ENCODE data around the gene ALK. TPM values are rescaled to one million over a fixed set of nuclear protein-coding genes. Genes with fewer than 3 reads are reported as not detected.

Gene ALK
- total and polyA plus RNA-seq, 2 experiments from 2014 or later: 0.35 TPM; not detected in 1

GRCh38 chr2:29640360-29640759, 281.0 kb downstream of the ALK start:
- Histone ChIP-seq H2AFZ (no peak overlapping the region), H3K79me2 (replicated peaks; ENCODE audit: insufficient read depth) (no peaks in the 10 kb centered on the region), H3K27ac (ENCODE audit: low read depth) (no peak overlapping the region), H3K36me3 (ENCODE audit: insufficient read depth) (no peaks in the 10 kb centered on the region), H4K20me1 (replicated peaks; ENCODE audit: insufficient read depth) (no peaks in the 10 kb centered on the region), H3K27me3 (ENCODE audit: insufficient read depth) (no peaks in the 10 kb centered on the region), H3K4me2 (no peak overlapping the region), H3F3A (replicated peaks; ENCODE audit: low read depth) (no peaks in the 10 kb centered on the region), H3K9me2 (ENCODE audit: insufficient read depth) (no peaks in the 10 kb centered on the region), H3K4me1 (ENCODE audit: insufficient read depth) (no peaks in the 10 kb centered on the region), H3K4me3 (no peak overlapping the region)
- DNase-seq (ENCODE audit: low spot score) (no peak), ATAC-seq (no peak)
- no peaks in the 10 kb centered on the region for H3K36me3 Mint-ChIP-seq (ENCODE audit: low read depth)
- peaks cover 3% of the 10 kb centered on the region; the same call in 1 of the 3 replicates for H3K9me3 Mint-ChIP-seq
- H3K27ac Mint-ChIP-seq: no peak overlapping the region
- no peak overlapping the region for H3K4me3 Mint-ChIP-seq
- TF ChIP-seq, protein P1, sequence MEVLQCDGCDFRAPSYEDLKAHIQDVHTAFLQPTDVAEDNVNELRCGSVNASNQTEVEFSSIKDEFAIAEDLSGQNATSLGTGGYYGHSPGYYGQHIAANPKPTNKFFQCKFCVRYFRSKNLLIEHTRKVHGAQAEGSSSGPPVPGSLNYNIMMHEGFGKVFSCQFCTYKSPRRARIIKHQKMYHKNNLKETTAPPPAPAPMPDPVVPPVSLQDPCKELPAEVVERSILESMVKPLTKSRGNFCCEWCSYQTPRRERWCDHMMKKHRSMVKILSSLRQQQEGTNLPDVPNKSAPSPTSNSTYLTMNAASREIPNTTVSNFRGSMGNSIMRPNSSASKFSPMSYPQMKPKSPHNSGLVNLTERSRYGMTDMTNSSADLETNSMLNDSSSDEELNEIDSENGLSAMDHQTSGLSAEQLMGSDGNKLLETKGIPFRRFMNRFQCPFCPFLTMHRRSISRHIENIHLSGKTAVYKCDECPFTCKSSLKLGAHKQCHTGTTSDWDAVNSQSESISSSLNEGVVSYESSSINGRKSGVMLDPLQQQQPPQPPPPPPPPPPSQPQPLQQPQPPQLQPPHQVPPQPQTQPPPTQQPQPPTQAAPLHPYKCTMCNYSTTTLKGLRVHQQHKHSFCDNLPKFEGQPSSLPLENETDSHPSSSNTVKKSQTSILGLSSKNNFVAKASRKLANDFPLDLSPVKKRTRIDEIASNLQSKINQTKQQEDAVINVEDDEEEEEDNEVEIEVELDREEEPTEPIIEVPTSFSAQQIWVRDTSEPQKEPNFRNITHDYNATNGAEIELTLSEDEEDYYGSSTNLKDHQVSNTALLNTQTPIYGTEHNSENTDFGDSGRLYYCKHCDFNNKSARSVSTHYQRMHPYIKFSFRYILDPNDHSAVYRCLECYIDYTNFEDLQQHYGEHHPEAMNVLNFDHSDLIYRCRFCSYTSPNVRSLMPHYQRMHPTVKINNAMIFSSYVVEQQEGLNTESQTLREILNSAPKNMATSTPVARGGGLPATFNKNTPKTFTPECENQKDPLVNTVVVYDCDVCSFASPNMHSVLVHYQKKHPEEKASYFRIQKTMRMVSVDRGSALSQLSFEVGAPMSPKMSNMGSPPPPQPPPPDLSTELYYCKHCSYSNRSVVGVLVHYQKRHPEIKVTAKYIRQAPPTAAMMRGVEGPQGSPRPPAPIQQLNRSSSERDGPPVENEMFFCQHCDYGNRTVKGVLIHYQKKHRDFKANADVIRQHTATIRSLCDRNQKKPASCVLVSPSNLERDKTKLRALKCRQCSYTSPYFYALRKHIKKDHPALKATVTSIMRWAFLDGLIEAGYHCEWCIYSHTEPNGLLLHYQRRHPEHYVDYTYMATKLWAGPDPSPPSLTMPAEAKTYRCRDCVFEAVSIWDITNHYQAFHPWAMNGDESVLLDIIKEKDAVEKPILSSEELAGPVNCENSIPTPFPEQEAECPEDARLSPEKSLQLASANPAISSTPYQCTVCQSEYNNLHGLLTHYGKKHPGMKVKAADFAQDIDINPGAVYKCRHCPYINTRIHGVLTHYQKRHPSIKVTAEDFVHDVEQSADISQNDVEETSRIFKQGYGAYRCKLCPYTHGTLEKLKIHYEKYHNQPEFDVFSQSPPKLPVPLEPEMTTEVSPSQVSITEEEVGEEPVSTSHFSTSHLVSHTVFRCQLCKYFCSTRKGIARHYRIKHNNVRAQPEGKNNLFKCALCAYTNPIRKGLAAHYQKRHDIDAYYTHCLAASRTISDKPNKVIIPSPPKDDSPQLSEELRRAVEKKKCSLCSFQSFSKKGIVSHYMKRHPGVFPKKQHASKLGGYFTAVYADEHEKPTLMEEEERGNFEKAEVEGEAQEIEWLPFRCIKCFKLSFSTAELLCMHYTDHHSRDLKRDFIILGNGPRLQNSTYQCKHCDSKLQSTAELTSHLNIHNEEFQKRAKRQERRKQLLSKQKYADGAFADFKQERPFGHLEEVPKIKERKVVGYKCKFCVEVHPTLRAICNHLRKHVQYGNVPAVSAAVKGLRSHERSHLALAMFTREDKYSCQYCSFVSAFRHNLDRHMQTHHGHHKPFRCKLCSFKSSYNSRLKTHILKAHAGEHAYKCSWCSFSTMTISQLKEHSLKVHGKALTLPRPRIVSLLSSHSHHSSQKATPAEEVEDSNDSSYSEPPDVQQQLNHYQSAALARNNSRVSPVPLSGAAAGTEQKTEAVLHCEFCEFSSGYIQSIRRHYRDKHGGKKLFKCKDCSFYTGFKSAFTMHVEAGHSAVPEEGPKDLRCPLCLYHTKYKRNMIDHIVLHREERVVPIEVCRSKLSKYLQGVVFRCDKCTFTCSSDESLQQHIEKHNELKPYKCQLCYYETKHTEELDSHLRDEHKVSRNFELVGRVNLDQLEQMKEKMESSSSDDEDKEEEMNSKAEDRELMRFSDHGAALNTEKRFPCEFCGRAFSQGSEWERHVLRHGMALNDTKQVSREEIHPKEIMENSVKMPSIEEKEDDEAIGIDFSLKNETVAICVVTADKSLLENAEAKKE (CRISPR knock-in tag; IDR thresholded peaks at IDR 0.05): no peak
- TF ChIP-seq, protein P2, sequence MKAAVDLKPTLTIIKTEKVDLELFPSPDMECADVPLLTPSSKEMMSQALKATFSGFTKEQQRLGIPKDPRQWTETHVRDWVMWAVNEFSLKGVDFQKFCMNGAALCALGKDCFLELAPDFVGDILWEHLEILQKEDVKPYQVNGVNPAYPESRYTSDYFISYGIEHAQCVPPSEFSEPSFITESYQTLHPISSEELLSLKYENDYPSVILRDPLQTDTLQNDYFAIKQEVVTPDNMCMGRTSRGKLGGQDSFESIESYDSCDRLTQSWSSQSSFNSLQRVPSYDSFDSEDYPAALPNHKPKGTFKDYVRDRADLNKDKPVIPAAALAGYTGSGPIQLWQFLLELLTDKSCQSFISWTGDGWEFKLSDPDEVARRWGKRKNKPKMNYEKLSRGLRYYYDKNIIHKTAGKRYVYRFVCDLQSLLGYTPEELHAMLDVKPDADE (IDR thresholded peaks at IDR 0.05): no peak
- TF ChIP-seq, protein P3, sequence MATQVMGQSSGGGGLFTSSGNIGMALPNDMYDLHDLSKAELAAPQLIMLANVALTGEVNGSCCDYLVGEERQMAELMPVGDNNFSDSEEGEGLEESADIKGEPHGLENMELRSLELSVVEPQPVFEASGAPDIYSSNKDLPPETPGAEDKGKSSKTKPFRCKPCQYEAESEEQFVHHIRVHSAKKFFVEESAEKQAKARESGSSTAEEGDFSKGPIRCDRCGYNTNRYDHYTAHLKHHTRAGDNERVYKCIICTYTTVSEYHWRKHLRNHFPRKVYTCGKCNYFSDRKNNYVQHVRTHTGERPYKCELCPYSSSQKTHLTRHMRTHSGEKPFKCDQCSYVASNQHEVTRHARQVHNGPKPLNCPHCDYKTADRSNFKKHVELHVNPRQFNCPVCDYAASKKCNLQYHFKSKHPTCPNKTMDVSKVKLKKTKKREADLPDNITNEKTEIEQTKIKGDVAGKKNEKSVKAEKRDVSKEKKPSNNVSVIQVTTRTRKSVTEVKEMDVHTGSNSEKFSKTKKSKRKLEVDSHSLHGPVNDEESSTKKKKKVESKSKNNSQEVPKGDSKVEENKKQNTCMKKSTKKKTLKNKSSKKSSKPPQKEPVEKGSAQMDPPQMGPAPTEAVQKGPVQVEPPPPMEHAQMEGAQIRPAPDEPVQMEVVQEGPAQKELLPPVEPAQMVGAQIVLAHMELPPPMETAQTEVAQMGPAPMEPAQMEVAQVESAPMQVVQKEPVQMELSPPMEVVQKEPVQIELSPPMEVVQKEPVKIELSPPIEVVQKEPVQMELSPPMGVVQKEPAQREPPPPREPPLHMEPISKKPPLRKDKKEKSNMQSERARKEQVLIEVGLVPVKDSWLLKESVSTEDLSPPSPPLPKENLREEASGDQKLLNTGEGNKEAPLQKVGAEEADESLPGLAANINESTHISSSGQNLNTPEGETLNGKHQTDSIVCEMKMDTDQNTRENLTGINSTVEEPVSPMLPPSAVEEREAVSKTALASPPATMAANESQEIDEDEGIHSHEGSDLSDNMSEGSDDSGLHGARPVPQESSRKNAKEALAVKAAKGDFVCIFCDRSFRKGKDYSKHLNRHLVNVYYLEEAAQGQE (IDR thresholded peaks at IDR 0.05; ENCODE audit: unreplicated experiment): no peak
- no peak for TF ChIP-seq JUNB (IDR thresholded peaks at IDR 0.05; ENCODE audit: unreplicated experiment)
- TF ChIP-seq ZNF331 (CRISPR knock-in tag; IDR thresholded peaks at IDR 0.05; ENCODE audit: low read depth): no peak
- no peak for TF ChIP-seq EZH2phosphoT487 (IDR thresholded peaks at IDR 0.05; ENCODE audit: unreplicated experiment)
- no peak for TF ChIP-seq NANOG (IDR thresholded peaks at IDR 0.05; ENCODE audit: borderline replicate concordance)
- no peak for TF ChIP-seq CTCF (conservative IDR thresholded peaks at IDR 0.05; ENCODE audit: low read depth in 2 of 2)
- TF ChIP-seq EZH2 (IDR thresholded peaks at IDR 0.05; ENCODE audit: low read depth, unreplicated experiment): no peak
- no peak for TF ChIP-seq STAT1 (IDR thresholded peaks at IDR 0.05; ENCODE audit: unreplicated experiment)
- TF ChIP-seq ZNF114 (CRISPR knock-in tag; IDR thresholded peaks at IDR 0.05): no peak
- TF ChIP-seq CREB1 (CRISPR knock-in tag; IDR thresholded peaks at IDR 0.05; ENCODE audit: low read depth): no peak
- no peak for TF ChIP-seq POLR2AphosphoS5 (IDR thresholded peaks at IDR 0.05; ENCODE audit: low read depth)
- H3K27me3 Mint-ChIP-seq (ENCODE audit: insufficient read depth, low read depth, poor library complexity): no peaks in the 10 kb centered on the region
- no peaks in the 10 kb centered on the region for H3K4me1 Mint-ChIP-seq
